ELF-1 (cell line): ENCODE measurements around the gene IFI27L2.
A peak's percentile ranks its signal among the peaks of the same experiment; 100 is the strongest.

ENCODE experiments used
- DNase-seq: peaks from one replicate; pipeline ENCODE4 v3.0.0-alpha.2; 2016; ENCODE audit warnings: low read depth, low spot score

The IFI27L2 gene

DNA sequence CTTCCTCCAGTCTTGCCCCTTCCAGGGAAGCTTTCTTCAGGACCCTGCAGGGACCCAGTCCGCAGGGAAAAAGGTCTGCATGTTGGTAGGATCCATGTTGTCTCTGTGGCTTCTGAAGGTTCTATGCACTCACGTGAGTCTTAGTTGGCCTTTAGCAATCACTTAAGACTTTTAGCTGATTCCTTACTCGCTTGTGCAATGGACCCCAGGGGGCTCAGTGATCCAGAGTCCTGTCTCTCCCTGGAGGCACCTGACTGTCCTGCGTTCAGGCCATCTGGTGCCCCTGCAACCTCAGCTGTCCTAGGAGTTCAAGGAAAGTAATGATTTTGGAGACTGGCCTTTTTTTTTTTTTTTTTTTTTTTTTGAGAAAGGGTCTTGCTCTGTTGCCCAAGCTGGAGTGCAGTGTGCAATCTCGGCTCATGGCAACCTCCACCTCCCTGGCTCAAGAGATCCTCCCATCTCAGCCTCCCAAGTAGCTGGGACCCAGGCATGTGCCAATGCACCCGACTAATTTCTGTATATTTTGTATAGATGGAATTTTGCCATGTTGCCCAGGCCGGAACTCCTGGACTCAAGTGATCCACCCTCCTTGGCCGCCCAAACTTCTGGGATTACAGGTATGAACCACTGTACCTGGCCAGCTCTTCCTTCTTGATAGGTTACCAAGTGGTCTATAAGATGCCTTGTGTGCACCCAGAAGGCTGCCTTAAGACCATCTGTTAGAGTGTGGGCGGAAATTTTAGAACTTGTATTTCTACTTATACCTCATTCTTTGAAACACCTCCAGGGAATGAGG lies 4.6 kb downstream of the IFI27L2 start:
- no peak for DNase-seq

DNA sequence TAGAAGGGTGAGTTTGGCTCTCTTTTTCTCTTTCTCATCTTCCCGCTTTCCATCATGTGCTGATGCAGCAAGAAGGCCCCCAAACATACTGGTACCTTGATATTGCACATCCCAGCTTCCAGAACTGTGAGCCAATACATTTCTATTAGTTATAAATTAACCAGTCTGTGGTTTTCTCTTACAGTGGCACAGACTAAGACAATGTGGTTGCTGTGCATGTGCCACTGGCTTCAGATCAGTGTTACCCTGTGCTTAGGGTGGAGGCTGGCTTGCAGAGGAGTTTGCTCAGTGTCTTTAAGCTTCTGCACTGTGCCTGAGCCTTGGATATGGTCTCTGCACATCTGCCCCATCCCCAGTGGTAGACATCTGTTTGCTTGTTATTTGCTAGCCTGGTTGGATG lies 5.5 kb downstream of the IFI27L2 start:
- DNase-seq, result no peak

DNA sequence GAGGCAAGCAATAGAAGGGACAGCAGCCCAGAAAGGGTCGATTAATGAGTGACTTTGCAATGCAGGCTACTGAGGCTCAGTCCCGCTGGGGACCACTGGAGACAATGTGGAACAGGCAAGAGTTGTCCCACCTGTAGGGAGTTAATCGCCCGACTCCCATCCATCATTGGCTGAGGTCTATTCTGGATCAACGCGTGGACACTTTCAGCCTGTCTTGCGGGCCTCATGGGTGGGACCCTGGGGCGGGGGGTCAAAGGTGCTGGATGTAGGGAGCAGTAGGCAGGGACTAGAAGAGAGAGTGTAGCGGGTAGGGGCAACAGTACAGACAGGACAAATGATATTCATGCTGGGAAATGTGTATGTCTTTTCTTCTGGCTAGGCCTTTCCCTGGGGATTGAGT lies 6.1 kb downstream of the IFI27L2 start:
- DNase-seq, result no peak

DNA sequence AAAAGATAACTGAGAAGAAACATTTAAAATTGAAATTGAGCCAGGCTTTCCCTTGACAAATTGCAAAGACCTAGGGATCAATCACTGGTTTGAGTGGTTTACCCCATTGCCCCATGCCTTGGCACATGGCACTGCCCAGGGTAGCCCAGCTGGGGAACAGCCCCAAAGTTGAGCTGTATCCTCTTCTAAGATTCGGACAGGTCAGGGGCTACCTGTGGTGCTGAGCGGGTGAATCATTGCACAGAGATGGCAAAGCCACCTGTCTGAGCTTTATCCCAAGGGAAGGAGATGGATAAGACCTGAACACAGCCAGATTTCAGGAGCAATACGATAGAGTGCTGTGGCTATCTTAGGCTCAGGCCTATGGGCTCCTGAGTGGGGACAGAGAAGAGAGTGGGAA lies 7.0 kb downstream of the IFI27L2 start:
- DNase-seq, result no peak

DNA sequence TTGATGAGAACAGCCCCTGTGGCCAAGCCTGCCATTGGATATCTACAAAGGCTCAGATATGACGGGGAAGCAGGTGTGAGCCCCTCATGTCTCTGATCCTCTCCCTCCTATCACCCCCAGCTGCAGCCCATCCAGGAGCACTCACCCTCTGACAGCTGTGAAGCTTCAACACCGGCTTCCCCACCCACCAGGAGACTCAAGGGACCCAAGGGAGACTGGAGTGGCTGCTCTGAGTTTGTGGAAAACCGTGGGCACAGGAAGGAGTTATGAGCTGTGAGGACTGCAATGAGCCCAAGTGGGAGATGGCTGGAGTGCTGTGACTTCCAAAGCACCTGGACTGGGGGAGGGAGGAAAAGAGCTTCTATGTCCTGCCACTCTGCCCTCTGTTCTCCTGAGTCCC lies 7.9 kb downstream of the IFI27L2 start:
- DNase-seq, result no peak

DNA sequence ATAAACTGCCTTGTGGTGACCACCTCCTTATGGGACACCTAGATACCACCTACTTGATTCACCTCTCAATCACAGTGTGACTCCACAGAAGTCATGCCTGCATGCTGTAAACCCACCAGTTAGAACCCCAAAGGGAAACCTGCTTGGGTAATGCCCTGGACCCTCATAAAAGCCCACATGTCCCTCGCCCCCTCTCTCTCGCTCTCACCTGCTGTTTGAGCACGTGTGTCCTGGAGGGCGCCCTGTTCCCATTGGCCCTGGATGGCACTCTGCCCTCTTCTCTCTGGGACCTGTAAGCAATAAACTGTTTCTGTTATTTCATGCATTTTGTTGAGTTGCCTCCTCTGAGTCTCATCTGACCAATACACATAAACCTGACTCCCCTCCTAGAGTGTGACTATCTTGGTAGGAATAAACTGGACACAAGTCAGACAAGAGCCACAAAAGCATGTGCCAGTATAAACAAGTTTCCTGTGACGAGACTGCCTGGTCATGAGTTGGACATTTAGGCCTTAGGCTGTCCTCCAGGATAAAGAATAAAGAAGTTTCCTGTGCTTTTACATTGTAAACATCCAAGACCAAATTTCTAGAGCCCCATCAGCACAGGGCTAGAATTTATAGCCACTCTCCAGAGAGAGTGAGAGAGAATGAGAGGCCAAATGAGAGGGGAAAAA lies 8.6 kb downstream of the IFI27L2 start:
- no peak for DNase-seq

DNA sequence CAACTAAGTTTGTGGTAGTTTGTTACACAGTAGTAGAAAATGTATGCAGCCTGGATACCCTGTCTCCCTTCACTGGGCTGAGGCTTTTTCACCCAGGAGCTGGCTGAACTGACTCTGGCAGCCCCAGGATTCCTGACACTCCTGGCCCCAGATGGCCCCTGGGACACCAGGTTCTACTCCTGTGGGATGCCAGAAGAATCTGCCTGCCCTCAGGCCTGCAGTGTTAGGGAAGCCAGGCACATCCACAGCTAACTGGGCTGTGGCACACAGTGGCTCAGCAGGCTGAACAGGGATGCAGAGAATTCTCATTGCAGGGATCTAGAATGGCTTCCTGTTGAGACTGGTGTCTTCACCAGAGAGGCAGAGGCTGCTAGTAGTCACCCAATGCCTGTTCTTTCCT lies 10.3 kb downstream of the IFI27L2 start:
- no peak for DNase-seq

DNA sequence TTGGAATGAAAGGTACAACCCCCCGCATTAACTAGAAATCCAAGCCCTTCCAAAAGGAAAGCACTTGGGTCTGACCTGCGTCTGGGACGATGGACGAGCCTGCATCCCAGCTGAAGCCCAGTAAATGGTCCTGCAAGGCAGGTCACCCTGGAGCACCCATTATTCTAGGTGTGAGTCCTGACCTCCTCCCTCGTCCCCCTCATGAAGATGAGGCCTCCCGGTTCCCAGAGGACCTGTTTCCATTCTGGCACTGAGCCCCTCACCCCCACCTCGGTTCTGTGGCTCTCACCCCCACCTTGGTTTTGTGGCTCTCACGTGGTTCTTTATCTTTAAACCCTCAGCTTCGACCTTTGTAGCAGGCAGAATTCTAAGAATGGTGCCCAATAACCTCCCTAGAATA lies 11.5 kb downstream of the IFI27L2 start:
- no peak for DNase-seq

DNA sequence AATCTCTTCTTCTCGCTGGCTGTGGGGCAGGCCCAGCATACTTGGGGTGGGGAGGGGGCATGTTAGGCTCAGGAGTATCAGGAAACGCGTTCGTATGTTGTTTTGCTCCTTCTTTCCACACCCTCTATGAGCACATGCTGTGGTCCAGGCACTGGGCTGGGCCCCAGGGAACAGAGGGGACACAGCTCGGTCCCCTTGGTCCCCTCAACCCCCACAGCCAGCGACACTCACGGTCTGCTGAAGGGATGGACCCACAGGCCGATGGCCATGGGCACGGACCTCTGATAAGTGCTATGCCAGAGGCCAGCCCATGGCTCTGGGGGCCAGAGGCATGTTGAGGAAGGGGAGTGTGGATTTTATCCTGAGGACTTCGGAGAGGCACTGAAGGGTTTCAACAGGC lies 12.7 kb downstream of the IFI27L2 start:
- no peak for DNase-seq

DNA sequence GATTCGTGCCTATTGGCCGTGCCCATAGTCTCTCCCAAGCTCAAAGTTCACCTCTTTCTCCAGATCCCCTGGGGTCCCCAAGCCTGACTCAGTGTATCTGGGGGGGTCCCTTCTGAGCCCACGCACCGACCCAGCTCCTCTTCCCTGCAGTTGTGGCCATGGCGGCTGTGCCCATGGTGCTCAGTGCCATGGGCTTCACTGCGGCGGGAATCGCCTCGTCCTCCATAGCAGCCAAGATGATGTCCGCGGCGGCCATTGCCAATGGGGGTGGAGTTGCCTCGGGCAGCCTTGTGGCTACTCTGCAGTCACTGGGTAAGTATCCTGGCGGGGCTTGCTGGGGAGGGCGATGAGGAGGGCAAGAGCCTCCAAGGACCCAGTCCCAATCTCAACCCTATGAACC lies 13.8 kb downstream of the IFI27L2 start:
- no peak for DNase-seq

DNA sequence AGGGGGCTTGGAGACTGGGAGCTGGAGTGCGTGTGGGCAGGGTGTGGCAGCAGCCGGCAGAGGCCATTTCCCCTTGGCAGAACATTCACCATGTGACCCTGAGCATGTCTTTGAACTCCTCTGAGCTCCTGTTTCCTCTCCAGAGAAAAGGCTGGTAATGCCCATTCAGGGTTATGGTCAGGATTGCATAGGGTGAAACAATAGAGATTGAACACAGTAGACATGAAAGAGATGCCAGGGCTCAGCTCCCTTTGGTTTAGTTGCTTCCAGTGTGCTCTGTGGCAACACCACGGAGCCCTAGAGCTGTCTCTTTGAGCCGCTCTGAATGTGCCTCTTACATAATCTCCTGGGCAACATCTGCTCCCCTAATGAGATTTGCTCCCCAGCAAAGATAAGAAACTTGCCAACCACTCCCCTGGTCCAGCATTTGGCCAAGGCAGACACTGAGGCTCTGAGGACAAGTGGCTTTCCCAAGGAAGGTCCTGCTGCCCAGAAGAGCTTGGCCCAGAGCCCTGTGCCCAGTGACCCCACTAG lies 14.3 kb downstream of the IFI27L2 start:
- DNase-seq, result no peak

DNA sequence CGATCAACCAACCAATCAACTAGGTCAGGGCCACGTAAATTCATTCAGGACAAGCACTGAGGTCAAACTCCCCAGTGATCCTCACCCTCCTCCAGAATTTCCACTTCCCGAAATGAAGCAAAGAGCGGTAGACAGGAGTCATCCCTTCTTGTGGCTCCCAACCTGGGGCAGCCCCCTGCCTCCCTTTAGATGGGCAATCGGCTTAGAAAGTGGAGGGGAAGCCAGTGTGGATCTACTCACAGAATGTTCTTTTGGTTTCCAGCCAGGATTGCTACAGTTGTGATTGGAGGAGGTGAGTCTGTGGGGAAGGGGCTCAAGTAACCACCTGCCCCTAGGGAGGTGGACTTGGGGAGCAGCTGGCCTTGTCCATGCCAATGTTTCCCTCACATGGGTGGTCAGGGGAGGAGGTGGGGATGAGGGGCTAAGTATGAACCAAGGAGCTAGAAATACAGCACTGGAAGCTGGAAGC lies 14.8 kb downstream of the IFI27L2 start:
- no peak for DNase-seq

DNA sequence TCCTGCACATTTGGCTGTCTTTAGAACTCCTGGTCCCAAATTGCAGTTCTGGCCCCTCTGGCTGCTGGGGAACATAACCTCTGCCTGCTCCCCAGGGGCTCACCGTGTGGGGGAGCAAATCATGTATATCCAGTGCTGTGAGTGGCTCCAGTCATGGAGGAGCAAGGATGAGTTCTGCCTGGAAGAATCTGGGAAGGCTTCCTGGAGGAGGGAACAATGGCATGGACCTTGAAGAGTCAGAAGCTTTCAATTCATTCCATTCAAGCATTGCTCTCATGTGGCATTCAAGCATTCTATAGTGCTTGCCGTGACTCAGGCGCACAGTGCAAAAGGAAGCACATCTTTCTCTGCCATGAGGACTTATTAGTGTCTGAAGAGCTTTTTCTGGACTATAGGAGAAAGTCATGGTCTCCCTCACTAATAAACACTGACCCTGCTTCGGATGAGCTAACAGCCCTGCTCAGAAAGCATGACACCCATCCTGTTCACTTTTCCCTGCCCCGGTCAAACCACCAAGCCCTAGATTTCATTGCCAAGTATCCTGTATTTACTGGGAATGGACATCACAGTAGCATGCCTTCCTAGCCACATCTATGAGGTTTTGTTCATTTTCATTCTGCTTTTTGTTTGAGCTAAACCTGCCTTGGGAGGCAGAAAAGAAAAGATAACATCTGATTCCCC lies 15.4 kb downstream of the IFI27L2 start:
- no peak for DNase-seq

DNA sequence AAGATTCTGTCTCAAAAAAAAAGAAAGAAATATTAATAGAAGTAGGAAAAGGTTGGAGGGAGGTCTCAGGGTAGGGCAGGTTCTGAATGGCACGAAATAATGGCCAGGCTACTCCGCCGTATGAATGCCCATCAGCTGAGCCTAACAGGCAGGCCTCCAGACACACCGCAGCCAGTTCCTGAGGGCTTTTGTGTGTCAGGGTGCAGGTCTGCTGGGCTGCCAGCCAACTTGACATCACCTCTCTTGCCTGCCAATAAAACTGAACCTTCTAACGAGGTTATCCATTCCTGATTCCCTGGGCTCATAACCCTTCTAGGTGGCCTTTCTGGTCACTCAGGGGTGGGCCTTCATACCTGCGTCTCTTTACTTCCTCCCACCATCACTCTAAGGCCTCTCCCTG lies 15.9 kb downstream of the IFI27L2 start:
- no peak for DNase-seq

DNA sequence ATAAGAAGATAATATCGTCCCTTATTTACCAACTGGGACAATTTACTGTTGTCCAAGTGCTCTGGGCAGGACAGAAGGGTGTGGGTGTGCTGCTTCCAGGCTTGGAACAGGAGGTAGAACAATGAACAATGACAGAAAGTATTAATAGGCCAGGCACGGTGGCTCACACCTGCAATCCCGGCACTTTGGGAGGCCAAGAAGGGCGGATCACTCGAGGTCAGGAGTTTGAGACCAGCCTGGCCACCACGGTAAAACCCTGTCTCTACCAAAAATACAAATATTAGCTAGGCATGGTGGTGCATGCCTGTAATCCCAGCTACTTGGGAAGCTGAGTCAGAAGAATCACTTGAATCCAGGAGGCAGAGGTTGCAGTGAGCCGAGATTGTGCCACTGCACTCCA lies 16.3 kb downstream of the IFI27L2 start:
- DNase-seq, result no peak

DNA sequence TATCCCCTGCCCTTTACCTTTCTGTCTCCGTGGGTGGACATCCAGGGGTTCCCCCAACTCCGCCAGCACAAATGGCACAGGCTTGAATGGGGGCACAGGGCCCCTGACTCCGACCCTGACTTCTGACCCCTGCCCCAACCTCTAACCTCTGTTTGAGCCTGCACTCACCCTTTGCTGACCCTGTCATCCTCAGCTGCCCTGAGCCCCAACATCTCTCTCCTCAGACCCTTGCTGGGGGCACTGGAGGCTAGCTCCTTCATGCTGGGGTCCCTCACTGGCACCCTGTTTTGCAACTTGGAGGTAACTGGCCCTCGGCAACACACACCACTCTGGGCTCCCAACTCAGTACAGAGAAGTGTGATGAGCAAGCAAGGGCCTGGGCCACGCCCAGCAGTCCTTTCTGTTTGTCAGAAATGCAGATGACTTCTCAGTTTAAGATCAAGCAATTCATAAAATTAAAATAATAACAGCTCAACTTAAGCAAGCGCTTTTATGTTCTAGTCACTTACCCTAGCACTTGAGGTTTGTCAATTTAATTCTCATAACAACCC lies 16.8 kb downstream of the IFI27L2 start:
- DNase-seq, result no peak

DNA sequence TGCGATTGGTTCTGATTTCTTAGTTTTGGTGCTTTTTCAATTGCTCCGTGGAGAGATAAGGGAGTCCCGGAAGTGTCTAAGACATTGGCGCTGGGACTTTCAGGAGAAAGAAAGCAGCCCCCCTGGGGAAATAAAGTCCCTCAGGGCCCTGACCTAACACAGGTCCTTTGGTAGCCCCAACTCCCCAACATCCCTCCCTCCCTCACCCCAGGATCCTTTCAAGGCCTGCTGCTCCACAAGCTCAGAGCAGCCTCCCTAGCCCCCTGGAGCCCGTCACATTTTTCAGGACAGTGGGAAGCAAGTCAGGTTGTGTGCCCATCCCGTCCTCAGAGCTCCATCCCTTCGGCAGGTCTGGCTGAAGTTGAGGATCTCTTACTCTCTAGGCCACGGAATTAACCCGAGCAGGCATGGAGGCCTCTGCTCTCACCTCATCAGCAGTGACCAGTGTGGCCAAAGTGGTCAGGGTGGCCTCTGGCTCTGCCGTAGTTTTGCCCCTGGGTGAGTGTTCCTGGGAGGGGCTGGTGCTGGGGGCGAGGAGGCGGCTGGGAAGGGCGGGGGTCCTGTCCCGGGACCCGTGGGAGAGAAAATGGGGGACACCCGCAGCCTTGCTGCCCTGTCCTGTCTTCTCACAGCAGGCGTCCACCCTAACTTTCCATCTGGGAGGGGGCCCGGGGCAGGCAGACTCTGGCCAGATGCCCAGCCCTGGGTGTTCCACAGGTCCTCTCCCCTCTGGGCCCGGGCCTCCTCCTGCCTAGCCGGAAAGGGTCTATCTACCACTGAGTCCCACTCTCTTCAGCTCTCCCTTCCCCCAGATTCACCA lies 17.9 kb downstream of the IFI27L2 start:
- no peak for DNase-seq

DNA sequence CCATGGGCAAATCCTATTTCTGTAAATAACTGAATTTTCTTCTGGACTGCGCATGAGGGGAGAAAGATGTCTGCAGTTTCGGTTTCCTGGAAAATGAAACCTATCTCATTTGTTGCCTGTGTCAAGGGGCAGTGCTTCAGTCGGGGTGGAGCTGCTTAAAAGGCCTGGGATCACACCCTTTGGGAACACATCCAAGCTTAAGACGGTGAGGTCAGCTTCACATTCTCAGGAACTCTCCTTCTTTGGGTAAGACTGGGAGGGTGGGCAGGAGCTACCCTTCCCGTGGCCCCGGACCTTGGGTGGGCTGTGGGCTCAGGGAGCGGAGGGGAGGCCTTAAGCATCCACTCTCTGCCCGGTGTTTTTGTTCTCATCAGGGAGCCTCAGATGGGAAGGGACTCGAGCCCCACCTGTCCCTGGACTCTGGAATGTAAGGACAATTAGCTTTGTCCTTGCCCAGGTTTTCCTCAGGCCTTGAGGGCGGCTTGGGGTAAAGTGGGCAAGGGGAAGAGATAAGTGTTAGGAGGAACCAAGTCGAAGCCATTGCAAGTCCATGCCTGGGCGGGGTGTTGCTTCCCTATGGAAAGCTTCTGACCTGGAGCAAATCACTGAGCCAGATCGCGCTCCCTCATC lies 18.7 kb downstream of the IFI27L2 start, which contains the start of gene IFI27:
TSS of gene IFI27 (plus strand) at position 185 of the 630 bp plus-strand sequence.
- peak; percentile 30 for DNase-seq

DNA sequence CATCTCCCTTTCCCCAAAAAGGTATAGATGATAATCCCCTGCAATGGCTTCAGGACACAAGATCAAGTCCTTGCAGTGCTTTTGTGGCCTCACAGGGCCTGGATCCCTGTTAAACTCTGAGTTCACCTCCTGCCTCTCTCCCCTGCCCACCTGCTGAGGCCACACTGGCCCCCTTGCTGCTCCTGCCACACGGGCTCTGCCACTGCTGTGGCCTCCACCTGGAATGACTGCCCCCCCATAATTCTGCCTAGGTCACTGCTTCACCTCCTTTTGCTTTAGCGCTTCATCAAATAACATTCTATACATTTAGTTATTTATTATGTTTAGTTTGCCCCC lies 19.5 kb downstream of the IFI27L2 start:
- DNase-seq, result no peak

DNA sequence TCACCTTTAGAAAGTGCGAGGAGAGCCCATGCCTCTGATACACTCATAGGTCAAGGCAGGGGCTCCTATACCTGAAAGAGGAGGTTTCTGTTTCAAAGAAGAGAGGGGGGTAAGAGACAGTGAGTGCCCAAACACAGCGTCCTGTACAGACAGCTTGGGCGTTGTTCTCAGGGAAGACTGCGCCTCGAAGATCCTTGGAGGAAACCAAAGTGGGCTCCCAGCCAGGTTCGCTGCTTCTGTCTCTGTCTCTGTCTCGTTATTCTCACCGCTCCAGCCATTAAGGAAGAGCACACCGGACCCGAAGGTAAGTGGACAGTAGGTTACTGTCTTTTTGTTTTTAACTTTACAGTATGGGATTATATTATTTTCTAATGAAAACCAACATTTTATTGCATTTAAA lies 24.7 kb downstream of the IFI27L2 start:
- no peak for DNase-seq
